ENCODE measurements around the gene ANKRD53. TPM values are rescaled to one million over a fixed set of nuclear protein-coding genes. Genes with fewer than 3 reads are reported as not detected.

ANKRD53 gene
- total and polyA plus RNA-seq, 4 donors: 0.88 to 5.0 (median 2.6) TPM

DNA sequence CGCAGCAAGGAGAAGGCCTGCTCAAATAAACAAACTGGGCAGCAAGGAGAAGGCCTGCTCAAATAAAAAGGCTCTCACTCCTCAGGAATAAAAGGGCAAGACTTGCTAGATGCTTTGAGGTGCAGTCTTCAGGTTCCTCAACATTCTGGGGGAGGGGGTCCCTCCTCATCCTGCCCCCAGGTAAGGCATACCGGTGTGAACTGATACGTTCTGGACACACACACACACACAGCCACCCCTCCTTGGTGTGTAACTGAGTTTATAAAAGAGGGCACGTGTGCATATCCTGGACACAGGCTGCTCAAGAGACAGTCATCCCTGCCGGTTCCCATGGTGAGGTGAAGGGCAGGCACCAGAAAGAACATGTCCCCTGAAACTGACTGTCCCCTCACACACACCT lies 11.8 kb downstream of the ANKRD53 start:
- intact Hi-C loops (cut with DNase I): loop anchor here in 1 of 2 donors (10.0 kb wide), 1 partner anchor 135 kb away; no protein-coding TSS in a partner anchor
- peaks cover 0 to 2% of the 10 kb centered on the region in 2 donors for H3K4me1 ChIP-seq (ENCODE audit: control insufficient read depth in 1 of 2, insufficient read depth in 2 of 2, low read length in 2 of 2)
- ATAC-seq (ENCODE audit: low FRiP score) (no peak), DNase-seq (no peak)
- H3K27ac ChIP-seq (ENCODE audit: low read depth in 1 of 2, low read length in 2 of 2): no peak overlapping the region
- no peak overlapping the region for H3K4me3 ChIP-seq (ENCODE audit: low read length in 2 of 2)
- 57 to 83% methylated on average over 5 of the region's 5 CpGs for WGBS, 2 donors
- H3K27me3 ChIP-seq (ENCODE audit: control insufficient read depth in 1 of 2, insufficient read depth in 2 of 2, low read length in 1 of 2): no peaks in the 10 kb centered on the region
- peaks cover 0 to 5% of the 10 kb centered on the region in 2 donors for H3K36me3 ChIP-seq (ENCODE audit: control insufficient read depth in 1 of 2, insufficient read depth in 2 of 2, low read length in 1 of 2)
- H3K9me3 ChIP-seq (ENCODE audit: control insufficient read depth, low read length): no peaks in the 10 kb centered on the region

GRCh38 chr2:70991142-70991541 lies 12.7 kb downstream of the ANKRD53 start:
- DNase-seq (peak in 1 of 2 donors; percentile 29), ATAC-seq (ENCODE audit: low FRiP score) (no peak)
- H3K27me3 ChIP-seq (ENCODE audit: control insufficient read depth in 1 of 2, insufficient read depth in 2 of 2, low read length in 1 of 2): no peaks in the 10 kb centered on the region
- H3K36me3 ChIP-seq (ENCODE audit: control insufficient read depth in 1 of 2, insufficient read depth in 2 of 2, low read length in 1 of 2): peaks cover 0 to 5% of the 10 kb centered on the region in 2 donors
- no peak overlapping the region for H3K4me3 ChIP-seq (ENCODE audit: low read length in 2 of 2)
- H3K27ac ChIP-seq (ENCODE audit: low read depth in 1 of 2, low read length in 2 of 2): no peak overlapping the region
- no peaks in the 10 kb centered on the region for H3K9me3 ChIP-seq (ENCODE audit: control insufficient read depth, low read length)
- intact Hi-C loops (cut with DNase I): loop anchor here in 1 of 2 donors (10.0 kb wide), 1 partner anchor 134 kb away; no protein-coding TSS in a partner anchor
- WGBS, 2 donors: 77 to 84% methylated on average over 5 of the region's 5 CpGs
- peaks cover 0 to 2% of the 10 kb centered on the region in 2 donors for H3K4me1 ChIP-seq (ENCODE audit: control insufficient read depth in 1 of 2, insufficient read depth in 2 of 2, low read length in 2 of 2)

DNA sequence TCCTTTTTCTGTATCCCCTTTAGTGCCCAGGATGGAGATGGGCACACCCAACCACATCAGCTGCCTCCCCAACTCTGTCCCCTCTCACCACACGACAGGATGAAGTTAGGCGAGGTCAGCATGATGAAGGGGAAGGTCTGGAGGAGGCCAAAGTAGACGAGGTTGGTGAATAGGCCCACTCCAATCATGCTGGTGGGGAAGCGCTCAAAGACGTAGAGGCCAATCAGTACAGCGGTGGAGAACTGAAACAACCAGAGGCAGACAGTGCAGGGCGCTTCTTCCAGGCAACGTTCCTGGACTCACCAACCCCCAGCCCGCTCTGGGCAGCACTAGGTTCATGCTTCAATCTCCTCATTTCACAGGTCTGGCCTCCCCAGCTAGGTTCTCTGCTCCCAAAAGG lies 13.3 kb downstream of the ANKRD53 start:
- H3K27ac ChIP-seq (ENCODE audit: low read depth in 1 of 2, low read length in 2 of 2): no peak overlapping the region

DNA sequence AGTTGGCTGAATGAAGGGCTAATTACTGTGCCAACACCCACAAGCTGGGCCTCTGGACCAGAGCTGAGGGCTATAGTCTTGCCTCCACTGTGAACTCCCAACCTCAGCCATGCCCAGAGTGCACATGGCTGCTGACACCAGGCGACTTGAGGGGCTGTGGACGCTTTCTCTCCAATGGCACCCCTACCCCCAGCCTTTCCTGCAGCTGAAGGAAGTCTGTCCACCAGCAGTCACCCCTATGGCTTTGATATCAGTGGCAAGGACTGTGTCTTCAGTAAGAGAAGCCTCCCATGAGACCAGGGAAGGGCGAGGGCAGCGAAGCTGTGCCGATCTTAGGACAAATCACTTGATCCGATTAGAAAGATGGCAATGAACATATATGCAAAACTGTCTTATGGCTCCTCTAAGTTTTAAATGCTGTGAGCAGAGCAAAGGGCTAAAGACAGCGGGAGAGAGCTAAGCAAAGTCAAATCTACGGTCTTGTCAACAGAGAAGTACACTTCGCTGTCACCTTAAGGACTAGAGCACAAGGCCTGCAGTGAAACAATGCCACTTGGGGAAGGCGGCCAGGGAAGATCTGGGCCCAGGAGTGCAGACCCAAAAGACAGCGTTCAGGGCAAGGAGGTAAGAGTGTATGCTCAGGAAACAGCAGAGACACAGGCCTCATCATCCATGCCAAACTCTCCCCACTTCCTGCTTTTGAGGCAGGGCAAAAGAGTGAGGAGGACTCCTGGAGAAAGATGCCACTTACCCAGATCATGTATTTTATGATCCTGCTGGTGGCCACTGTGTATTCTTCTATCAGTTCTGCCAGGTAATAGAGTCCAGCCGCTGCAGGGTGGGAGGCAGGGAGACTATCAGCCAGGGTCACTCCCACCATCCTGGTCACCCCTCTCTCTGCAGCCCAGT lies 14.8 kb downstream of the ANKRD53 start:
- H3K27ac ChIP-seq (ENCODE audit: low read depth in 1 of 2, low read length in 2 of 2): no peak overlapping the region
- peak in 1 of 2 donors; percentile 25 for DNase-seq

More for the DNA sequence above, 13.3 kb downstream of the ANKRD53 start:
- WGBS, 2 donors: 84 to 88% methylated on average over 9 of the region's 9 CpGs
- DNase-seq (peak in 1 of 2 donors; percentile 14), ATAC-seq (ENCODE audit: low FRiP score) (no peak)
- H3K4me1 ChIP-seq (ENCODE audit: control insufficient read depth in 1 of 2, insufficient read depth in 2 of 2, low read length in 2 of 2): peaks cover 0 to 2% of the 10 kb centered on the region in 2 donors
- H3K4me3 ChIP-seq (ENCODE audit: low read length in 2 of 2): no peak overlapping the region
- no peaks in the 10 kb centered on the region for H3K27me3 ChIP-seq (ENCODE audit: control insufficient read depth in 1 of 2, insufficient read depth in 2 of 2, low read length in 1 of 2)
- H3K9me3 ChIP-seq (ENCODE audit: control insufficient read depth, low read length): no peaks in the 10 kb centered on the region
- intact Hi-C loops (cut with DNase I): loop anchor here in 1 of 2 donors (10.0 kb wide), 1 partner anchor 133 kb away; no protein-coding TSS in a partner anchor
- H3K36me3 ChIP-seq (ENCODE audit: control insufficient read depth in 1 of 2, insufficient read depth in 2 of 2, low read length in 1 of 2): peaks cover 0 to 2% of the 10 kb centered on the region in 2 donors

GRCh38 chr2:70994009-70994698 lies 15.7 kb downstream of the ANKRD53 start:
- Histone ChIP-seq H3K4me3 (ENCODE audit: low read length in 2 of 2) (peak overlapping the region; percentile 84 to 86), H3K4me1 (ENCODE audit: control insufficient read depth in 1 of 2, insufficient read depth in 2 of 2, low read length in 2 of 2) (peaks cover 0 to 2% of the 10 kb centered on the region in 2 donors), H3K36me3 (ENCODE audit: control insufficient read depth in 1 of 2, insufficient read depth in 2 of 2, low read length in 1 of 2) (no peaks in the 10 kb centered on the region), H3K9me3 (ENCODE audit: control insufficient read depth, low read length) (no peaks in the 10 kb centered on the region), H3K27ac (ENCODE audit: low read depth in 1 of 2, low read length in 2 of 2) (peak overlapping the region in 1 of 2 donors; percentile 2), H3K27me3 (ENCODE audit: control insufficient read depth in 1 of 2, insufficient read depth in 2 of 2, low read length in 1 of 2) (no peaks in the 10 kb centered on the region)
- DNase-seq (peak in 1 of 2 donors; percentile 83), ATAC-seq (ENCODE audit: low FRiP score) (peak; percentile 35)
- intact Hi-C loops (cut with DNase I): loop anchor here in 1 of 2 donors (10.0 kb wide), 1 partner anchor 131 kb away; no protein-coding TSS in a partner anchor
- 1% methylated on average over 43 to 49 of the region's 49 CpGs for WGBS, 2 donors

More for the DNA sequence above, 14.8 kb downstream of the ANKRD53 start:
- Histone ChIP-seq H3K4me1 (ENCODE audit: control insufficient read depth in 1 of 2, insufficient read depth in 2 of 2, low read length in 2 of 2) (peaks cover 0 to 2% of the 10 kb centered on the region in 2 donors), H3K9me3 (ENCODE audit: control insufficient read depth, low read length) (no peaks in the 10 kb centered on the region), H3K4me3 (ENCODE audit: low read length in 2 of 2) (peak overlapping the region in 1 of 2 donors; percentile 86), H3K36me3 (ENCODE audit: control insufficient read depth in 1 of 2, insufficient read depth in 2 of 2, low read length in 1 of 2) (peaks cover 0 to under 1% of the 10 kb centered on the region in 2 donors), H3K27me3 (ENCODE audit: control insufficient read depth in 1 of 2, insufficient read depth in 2 of 2, low read length in 1 of 2) (no peaks in the 10 kb centered on the region)
- 90 to 91% methylated on average over 12 of the region's 12 CpGs for WGBS, 2 donors
- intact Hi-C loops (cut with DNase I): loop anchor here in 1 of 2 donors (10.0 kb wide), 1 partner anchor 132 kb away; no protein-coding TSS in a partner anchor
- no peak for ATAC-seq (ENCODE audit: low FRiP score)

DNA sequence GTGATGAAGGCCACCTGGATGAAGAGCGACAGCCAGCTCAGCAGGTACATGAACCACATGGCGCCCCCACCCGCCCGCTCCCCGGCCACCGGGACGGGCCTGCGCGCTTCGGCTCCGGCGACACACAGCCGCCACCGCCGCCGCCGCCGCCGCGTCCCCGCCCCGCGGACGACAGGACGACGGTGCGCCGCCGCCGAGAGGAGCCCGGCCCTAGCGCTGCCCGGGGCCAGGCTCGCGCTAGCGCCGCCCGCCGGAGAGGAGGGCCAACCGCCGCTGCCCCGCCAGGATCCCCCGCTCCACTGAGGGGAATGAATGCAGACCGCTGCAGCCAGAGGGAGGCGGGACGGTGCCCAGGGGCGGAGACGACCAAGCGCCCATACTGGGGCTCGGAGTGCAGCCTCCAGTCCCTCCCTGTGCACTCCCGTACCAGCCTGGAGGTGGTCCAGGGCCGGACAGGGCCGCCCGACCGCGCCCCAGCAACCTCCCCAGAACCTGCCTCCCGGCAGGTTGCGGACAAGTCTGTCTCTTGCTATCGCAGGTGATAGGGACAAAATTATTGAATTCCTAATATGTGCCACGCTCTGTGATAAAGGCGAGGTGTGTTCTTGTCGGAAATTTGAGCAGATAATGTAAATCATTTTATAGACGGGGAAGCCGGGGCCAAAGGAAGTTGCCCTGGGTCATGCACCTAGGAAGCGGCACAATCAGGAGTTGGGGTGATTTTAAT lies 16.4 kb downstream of the ANKRD53 start, which contains the start of gene TEX261:
Gene TEX261, minus strand, starts transcription at position 175 of the 727 bp plus-strand sequence. Its CDS starts 116 bp downstream, at position 59.
- Histone ChIP-seq H3K27ac (ENCODE audit: low read depth in 1 of 2, low read length in 2 of 2) (peak within 1 kb of the TSS in 1 of 2 donors; percentile 2), H3K4me1 (ENCODE audit: control insufficient read depth in 1 of 2, insufficient read depth in 2 of 2, low read length in 2 of 2) (peaks cover 0 to 2% of the 10 kb centered on the region in 2 donors), H3K27me3 (ENCODE audit: control insufficient read depth in 1 of 2, insufficient read depth in 2 of 2, low read length in 1 of 2) (no peaks in the 10 kb centered on the region), H3K36me3 (ENCODE audit: control insufficient read depth in 1 of 2, insufficient read depth in 2 of 2, low read length in 1 of 2) (no peaks in the 10 kb centered on the region), H3K4me3 (ENCODE audit: low read length in 2 of 2) (peak within 1 kb of the TSS; percentile 84 to 86), H3K9me3 (ENCODE audit: control insufficient read depth, low read length) (no peaks in the 10 kb centered on the region)
- DNase-seq (peak; percentile 93 to 97), ATAC-seq (ENCODE audit: low FRiP score) (peak; percentile 98)
- 0 to 1% methylated on average over 40 to 65 of the region's 65 CpGs for WGBS, 2 donors
- intact Hi-C loops (cut with DNase I): loop anchor here (5.0 to 10.0 kb wide), 2 partner anchors 72 to 130 kb away; partner anchors contain the start of gene NAGK (in 1 of the 2)

GRCh38 chr2:70995426-70995729 lies 16.9 kb downstream of the ANKRD53 start:
- peak overlapping the region; percentile 62 to 86 for H3K4me3 ChIP-seq (ENCODE audit: low read length in 2 of 2)
- H3K27ac ChIP-seq (ENCODE audit: low read depth in 1 of 2, low read length in 2 of 2): no peak overlapping the region
- WGBS, 2 donors: 1% methylated on average over 11 of the region's 11 CpGs
- intact Hi-C loops (cut with DNase I): loop anchor here (5.0 to 10.0 kb wide), 2 partner anchors 72 to 129 kb away; partner anchors contain the start of gene NAGK (in 1 of the 2)
- DNase-seq (peak in 1 of 2 donors; percentile 52), ATAC-seq (ENCODE audit: low FRiP score) (no peak)
- no peaks in the 10 kb centered on the region for H3K36me3 ChIP-seq (ENCODE audit: control insufficient read depth in 1 of 2, insufficient read depth in 2 of 2, low read length in 1 of 2)
- peaks cover 0 to 2% of the 10 kb centered on the region in 2 donors for H3K4me1 ChIP-seq (ENCODE audit: control insufficient read depth in 1 of 2, insufficient read depth in 2 of 2, low read length in 2 of 2)
- H3K9me3 ChIP-seq (ENCODE audit: control insufficient read depth, low read length): no peaks in the 10 kb centered on the region
- no peaks in the 10 kb centered on the region for H3K27me3 ChIP-seq (ENCODE audit: control insufficient read depth in 1 of 2, insufficient read depth in 2 of 2, low read length in 1 of 2)

Measured in aorta (tissue), 5 donors.